Hindlimb muscle (tissue), 1 donor: ENCODE data around the gene FIZ1. TPM values are rescaled to one million over a fixed set of nuclear protein-coding genes. Genes with fewer than 3 reads are reported as not detected.

ENCODE experiments used
- DNase-seq: peaks from one replicate; pipeline ENCODE4 v3.0.0-alpha.2; 2013
- polyA plus RNA-seq: library from polyadenylated mRNA; unstranded; fragments of 120-200 nt; gene quantifications from one replicate; pipeline ENCODE4 v1.2.1, GENCODE V29; 2013; ENCODE audit not compliant: insufficient read length

Gene FIZ1
- polyA plus RNA-seq, result 11.3 TPM

DNA sequence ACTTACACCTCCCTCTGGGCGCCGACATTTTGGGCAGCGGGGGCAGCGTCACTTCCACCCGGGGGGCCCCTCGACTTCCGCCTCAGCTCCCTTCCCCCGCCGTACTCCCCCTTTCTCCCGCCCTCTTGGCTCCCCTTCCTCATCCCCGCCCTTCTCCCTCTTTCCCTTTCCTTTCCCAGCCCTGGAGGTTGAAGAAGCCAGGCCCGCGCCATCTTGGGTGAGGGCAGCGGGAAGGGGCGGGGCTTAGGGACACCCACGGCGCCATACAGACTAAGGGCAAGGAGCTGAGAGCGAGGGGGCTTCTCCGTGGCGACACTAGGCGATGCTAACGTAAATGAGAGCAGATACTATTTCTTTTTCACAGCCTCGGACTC lies at the start of gene FIZ1:
Gene FIZ1, minus strand, starts transcription at position 50 of the 374 bp plus-strand sequence. CDS start 1,652 bp downstream, outside the sequence.
- DNase-seq, result peak; percentile 99

DNA sequence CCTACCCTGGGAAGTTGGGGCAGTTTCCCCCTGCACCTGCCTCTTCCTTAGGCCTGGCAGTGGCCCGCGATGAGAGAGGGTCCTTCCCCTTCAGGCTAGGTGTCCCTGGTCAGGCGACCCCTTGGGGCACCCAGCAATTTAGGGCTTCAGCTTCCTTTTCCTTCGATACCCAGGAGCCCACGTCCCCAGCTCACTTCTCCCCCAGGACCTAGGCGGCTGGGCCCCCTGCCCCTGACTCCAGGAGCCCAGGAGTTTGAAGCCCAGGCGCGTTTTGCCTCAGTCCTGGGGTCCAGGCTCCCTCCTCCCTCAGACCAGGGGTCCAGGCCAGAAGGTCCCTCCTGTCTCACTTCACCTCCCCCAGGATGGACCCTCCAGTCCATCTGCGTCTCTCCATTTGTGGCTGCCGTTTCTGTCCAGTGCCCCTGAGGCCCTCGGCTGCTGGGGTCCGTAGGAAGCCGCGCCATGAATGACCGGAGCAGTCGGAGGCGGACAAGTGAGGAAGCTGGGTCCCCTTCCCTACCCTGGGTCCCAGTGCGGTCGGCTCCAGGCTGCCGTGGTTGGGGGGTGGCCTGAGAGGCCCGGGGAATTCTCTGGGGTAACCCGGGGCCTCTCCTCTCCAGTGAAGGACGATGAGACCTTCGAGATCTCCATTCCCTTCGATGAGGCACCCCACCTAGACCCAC lies 49.4 kb upstream of the FIZ1 start:
- no peak for DNase-seq

GRCh38 chr19:55647732-55648584 lies 48.6 kb upstream of the FIZ1 start, which contains the start of gene CCDC106:
Gene CCDC106 (plus strand): TSS chr19:55648212. CDS start chr19:55649047, 835 bp downstream.
- DNase-seq, result peak; percentile 83

- no peak for DNase-seq
Measured at GRCh38 chr19:55646889-55647731, 47.8 kb upstream of the FIZ1 start.

GRCh38 chr19:55645512-55645881 lies 46.2 kb upstream of the FIZ1 start:
- DNase-seq, result no peak

- DNase-seq, result no peak
Measured at GRCh38 chr19:55644842-55645511, 45.7 kb upstream of the FIZ1 start.

DNA sequence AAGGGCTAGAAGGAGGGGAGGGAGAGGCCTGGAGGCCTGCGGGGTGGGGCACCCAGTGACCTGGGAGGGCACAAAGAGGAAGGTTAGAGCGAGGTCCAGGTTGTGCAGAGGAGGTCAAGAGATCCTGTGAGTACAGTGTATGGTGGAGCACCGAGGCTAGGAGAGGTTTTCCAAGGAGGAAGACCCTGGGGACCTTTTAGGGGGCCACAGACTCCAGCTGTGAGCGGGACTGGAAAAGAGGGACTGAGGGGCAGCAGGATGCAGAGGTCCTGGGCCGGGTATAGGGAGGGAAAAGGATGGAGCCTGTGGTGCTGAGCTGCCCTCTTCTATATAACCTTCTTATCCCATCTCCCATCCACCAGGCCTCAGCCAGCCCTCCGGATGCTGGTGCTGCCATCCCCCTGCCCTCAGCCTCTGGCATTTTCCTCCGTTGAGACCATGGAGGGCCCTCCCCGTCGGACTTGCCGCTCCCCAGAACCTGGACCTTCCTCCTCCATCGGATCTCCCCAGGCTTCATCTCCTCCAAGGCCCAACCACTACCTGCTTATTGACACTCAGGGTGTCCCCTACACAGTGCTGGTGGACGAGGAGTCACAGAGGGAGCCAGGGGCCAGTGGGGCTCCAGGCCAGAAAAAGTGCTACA lies 45.0 kb upstream of the FIZ1 start:
- no peak for DNase-seq

DNA sequence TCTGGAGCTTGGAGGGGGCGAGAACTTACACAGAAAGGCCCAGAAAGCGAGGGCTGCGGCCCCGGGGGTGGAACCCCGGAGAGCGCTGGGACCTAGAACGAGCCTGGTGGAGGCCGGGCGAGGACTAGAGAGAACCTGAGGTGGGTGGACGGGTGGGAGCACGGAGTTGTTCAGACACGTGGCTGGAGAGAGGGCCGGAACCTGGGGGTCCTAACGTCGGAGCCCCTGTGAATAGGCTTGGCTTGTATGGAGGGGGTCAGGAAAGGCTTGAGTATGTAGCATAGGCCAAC lies 44.5 kb upstream of the FIZ1 start:
- DNase-seq, result no peak

DNA sequence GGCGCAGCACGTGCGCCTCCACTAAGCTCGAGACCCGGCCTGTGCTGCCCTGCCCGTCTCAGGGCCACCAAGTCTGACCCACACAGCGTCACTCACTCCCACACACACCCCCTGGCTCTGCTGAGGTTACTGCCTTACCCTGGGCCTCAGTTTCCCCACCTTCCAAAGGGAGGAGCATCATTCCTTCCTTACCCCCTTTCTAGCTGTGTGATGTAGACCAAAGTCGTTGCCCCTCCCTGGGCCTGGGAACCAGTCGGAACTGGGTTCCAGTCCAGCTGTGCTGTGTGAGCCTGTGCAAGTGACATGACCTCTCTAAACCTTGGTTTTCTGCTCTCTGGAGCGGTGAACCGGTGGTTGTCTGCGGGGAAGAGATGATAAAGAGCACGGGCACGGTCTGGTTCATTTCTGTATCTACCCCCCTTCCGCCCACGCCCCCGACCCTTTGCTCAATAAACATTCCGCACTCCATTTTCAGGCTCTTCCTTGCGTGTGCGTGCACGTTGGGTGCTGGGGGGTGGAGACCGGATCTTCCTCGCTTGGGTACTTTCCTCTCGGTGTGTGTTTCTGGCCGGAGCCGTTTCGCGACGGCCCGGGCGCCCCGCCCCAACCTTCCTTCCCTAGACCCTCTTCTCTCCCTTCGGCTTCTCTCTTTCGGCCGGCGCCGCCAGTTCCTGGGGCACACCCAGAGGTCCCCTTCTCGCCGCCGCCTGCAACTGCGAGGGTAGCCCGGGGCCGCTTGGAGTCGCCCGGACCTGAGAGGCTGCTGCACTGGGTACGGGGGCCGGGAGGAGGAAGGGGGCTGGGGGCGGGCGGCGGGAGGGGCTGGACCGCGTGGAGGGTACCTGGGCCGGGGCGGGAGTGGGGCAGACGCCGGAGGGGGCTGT lies 43.9 kb upstream of the FIZ1 start, which contains the start of gene ZNF581:
Gene ZNF581, plus strand, starts transcription at position 647 of the 884 bp plus-strand sequence. CDS start 923 bp downstream, outside the sequence.
- DNase-seq, result peak; percentile 83

GRCh38 chr19:55642153-55643002 lies 43.1 kb upstream of the FIZ1 start:
- no peak for DNase-seq

DNA sequence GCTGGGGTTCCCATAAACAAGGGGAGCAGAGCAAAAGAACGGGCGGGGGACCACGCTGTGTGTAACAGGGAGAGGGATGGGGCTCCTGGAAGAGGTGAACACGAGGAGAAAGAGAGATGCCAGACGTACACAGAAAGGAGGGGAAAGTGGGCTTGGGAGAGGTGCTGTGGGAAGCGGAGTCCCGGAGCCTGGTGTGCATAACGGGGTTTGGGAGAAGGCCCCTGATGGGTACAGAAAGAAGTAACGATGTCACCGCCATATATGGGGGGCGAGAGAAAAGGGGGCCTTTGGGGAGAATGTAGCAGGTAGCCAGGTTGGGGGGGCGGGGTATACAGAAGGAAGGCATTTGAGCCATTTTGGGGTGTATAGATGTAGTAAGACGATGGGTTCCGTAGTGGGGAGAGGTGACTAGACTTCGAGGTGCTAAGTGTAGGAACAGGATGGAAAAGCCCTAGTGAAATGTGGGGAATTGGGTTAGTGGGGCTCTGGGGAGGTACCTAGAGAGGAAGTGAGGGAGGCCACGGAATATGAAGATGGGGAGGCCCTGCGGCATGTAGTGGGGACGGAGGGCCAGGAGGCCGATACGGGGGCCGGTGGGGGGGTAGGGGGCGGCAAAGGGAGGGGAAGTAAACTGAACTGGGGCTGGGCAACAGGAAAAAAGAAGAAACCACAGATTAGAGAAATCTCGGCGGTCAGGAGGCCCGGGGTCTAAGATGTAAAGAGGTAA lies 42.3 kb upstream of the FIZ1 start:
- no peak for DNase-seq

DNA sequence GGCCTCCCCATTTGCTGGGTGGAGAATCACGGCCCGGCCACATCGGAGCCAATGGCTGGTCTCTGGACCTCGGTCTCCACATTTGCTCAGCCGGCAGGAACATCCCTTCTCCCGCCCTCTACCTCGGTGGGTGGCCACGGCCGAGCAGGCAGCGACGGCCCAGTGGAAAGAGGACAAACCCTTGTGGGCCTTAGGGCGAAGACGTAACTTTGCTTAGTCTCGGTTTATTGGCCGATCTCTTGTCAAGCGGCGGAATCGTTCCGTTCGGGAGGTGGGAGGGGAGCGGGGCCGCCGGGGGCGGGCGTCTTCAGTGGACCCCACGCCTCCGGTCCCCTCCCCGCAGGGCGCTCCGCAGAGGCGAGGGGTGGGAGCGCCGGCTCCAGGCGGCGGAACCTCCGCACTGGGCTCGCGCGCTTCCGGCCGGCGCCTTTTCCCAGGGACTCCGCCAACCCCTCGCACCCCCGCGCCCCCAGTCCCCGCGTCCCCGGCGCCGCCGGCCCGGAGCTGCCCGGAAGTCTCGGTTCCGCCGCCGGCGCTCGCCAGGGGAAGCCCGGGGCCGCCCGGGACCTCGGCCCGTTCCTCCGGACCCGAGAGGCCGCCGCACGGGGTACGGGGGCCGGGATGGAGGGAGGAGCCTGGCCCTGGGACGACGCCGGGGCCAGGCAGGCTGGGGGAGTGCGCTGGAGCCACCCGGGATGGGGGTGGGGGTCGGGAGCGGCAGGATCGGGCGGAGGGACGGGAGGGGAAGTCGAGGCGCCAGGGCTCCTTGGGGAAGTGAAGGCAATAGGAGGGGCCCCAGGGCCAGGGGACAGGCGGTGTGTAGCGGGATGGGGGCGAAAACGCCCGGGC lies 41.5 kb upstream of the FIZ1 start, which contains the start of gene ZNF580:
Gene ZNF580, plus strand, starts transcription at position 426 of the 849 bp plus-strand sequence. CDS start 1,507 bp downstream, outside the sequence.
- DNase-seq, result peak; percentile 84

GRCh38 chr19:55640043-55640576 lies 40.8 kb upstream of the FIZ1 start:
- DNase-seq, result peak; percentile 77

DNA sequence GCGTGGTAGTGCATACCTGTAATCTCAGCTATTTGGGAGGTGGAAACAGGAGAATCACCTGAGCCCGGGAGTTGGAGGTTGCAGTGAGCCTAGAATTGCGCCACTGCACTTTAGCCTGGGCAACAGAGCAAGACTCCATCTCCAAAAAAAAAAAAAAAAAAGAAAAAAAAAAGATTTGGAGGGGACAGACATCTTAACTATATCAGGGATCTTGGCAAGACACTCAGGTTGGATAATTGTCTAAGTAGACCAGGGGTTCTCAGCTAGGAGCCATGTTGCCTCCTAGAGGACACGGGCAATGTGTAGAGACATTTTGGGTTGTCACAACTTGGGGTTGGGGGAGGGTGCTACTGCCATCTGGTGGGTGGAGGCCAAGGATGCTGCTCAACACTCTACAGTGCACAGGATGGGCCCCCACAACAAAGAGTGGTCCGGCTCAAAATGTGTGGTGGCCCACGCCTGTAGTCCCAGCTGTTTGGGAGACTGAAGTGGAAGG lies 39.6 kb upstream of the FIZ1 start:
- no peak for DNase-seq

- DNase-seq, result no peak
Measured at GRCh38 chr19:55637534-55637933, 38.2 kb upstream of the FIZ1 start.

- no peak for DNase-seq
Measured at GRCh38 chr19:55636723-55637122, 37.4 kb upstream of the FIZ1 start.

- no peak for DNase-seq
Measured at GRCh38 chr19:55635856-55636440, 36.6 kb upstream of the FIZ1 start.
